ENCODE data around the gene DUSP18.
A peak's percentile ranks its signal among the peaks of the same experiment; 100 is the strongest.
"Not testable (repeated sequence)": the region's sequence is repeated elsewhere in the genome, so short reads cannot be mapped to it uniquely, and the experiment has no call there.

The DUSP18 gene

DNA sequence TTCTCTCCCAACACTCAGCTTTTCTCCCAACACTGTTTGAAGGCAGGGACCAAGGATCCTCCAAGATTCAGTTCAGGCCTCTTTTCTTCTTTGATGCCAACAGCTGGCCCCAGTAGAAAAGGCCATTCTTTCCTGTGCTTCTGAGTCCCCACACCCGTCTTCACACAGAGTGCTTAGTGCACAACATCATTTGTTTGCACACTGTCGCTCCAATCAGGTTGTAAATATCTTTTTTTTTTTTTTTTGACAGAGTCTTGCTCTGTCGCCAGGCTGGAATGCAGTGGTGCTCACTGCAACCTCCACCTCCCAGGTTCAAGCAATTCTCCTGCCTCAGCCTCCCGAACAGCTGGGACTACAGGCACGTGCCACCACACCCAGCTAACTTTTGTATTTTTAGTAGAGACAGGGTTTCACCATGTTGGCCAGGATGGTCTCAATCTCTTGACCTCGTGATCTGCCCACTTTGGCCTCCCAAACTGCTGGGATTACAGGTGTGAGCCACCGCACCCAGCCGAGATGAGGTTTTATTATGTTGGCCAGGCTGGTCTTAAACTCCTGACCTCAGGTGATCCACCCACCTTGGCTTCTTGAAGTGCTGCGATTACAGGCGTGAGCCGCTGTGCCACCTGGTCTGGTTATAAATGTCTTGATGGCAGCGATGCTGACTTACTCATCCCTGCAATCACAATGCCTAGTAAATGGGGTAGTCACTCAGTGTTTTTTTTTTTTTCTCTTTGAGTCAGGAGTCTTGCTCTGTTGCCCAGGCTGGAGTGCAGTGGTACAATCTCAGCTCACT, 12.4 kb upstream of the DUSP18 start:
- DNase-seq (ENCODE audit: low read depth, low spot score) = not testable (repeated sequence)

DNA sequence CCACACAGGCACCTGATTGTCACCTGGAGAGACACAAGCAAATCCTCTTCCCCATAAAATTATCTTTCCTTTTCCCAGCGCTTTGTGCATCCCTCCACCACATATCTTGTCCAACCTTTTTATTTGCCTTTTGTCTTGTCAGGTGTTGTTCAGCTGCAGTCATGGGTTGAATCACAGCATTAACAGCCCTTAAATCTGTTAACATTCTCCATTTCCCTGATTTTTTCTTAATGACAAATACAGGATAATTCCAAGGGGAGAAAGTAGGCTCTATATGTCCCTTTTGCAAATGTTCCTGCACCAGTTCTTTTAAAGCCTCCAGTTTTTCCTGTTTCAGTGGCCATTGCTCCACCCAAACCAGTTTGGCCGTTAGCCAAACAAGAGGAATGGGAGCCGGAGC, 8.9 kb upstream of the DUSP18 start:
- not testable (repeated sequence) for DNase-seq (ENCODE audit: low read depth, low spot score)

DNA sequence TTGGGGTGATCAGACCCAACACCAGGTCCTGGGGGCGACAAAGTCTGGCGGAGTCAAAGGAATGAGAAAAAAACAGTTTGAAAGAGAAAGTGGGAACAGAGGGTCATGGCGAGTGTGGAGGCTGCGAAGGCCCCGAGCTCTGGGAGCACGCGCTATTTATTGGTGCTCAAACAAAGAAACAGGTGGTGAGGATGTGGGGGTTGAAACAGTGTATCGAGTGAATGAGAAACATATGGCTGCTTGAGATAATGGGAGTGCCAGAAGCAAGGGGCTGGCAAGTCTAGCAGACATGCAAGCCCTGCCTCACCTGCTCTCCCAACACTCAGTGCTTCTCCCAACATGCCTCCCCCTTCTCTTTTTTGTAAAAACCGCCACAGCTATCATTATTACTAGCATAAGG, 7.8 kb upstream of the DUSP18 start:
- no peak for DNase-seq (ENCODE audit: low read depth, low spot score)

DNA sequence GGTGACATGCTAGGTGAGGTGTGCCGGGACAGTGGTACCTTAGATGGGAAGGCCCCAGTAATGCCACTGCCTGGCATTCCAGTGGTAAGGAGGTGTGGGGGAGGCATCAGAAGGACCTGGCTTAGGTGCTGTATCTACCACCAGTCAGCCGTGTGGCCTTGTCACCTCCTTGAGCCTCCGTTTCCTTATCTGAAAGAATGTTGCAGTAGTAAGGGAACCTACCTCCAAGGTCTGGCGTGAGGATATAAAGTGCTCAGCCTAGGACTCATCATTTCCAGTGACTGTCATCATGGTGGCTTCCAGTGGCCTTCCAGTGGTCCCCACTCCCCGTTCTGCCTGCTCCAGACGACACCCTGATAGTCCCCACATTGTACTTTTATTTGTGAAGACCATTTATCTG, 6.8 kb upstream of the DUSP18 start:
- DNase-seq (ENCODE audit: low read depth, low spot score) = no peak

DNA sequence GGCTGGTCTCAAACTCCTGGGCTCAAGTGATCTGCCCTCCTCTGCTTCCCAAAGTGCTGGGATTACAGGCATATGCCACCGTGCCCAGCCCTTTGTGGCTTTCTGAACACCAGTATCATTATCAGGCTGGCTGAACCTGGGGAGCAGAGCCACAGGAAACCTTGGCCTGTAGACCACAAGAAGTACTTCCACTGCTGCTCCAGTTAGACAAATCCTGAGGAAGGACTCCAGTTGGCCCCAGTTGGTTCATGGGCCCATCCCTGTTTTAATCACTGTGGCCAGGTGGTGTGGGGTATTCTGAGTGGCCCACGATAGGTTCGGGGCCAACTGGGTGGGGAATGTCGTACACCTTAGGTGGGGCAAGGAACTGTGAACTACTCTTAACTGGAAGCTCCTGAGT, 5.5 kb upstream of the DUSP18 start:
- DNase-seq (ENCODE audit: low read depth, low spot score) = no peak

DNA sequence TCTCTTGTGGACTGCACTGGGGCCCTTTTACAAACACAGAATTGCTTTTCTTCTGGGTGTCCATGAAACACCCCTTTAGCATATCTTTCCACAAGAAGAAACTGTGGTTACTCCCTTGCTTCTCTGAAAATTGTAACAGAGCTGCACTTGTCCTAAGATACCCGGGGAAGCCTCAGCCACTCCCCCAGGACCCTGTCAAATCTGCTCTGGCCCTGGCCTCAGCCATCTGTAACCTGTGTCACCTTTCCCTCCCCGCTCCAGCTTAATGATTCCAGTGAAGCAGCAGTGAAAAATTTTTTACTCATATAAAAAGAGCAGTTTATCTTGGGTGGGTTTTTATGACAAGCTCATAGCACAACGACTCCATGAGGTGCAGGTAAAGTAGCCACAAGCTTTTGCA, 3.4 kb upstream of the DUSP18 start:
- DNase-seq (ENCODE audit: low read depth, low spot score) = no peak

DNA sequence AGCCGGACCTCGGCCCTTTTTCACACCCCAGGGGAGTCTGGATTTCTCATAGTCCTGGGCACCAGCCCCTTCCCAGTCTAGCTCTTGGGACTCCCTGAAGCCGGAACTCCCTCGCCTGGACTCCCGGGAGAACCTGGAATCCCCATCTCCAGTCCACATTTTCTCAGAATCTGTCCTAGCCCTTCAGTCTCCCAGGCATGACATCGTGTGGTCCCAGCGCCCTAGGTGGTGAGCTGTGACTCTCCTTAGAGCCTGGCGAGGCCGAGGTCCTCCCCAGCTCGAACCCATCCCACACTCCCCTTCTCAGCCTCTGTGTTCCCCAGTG, 673 bp upstream of the DUSP18 start:
- no peak for DNase-seq (ENCODE audit: low read depth, low spot score)

DNA sequence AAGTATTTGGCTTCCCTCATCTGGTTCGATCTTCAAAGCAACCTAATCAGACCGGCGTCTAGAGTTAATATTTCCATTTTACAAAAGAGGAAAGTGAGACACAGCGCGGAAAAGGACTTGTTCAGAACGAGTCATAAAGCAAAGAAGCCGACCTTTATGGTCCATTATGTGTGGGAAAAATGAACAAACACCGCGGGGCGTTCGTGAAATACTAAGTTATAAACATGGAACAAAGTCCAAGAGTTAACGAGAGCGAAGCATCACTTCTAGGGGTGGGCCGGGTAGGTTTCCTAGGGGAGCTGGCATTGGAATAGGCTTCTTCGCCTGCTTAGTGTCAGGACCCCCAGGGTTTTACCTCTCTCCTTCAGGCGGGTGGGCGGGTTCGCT, 575 bp downstream of the DUSP18 start:
- no peak for DNase-seq (ENCODE audit: low read depth, low spot score)

DNA sequence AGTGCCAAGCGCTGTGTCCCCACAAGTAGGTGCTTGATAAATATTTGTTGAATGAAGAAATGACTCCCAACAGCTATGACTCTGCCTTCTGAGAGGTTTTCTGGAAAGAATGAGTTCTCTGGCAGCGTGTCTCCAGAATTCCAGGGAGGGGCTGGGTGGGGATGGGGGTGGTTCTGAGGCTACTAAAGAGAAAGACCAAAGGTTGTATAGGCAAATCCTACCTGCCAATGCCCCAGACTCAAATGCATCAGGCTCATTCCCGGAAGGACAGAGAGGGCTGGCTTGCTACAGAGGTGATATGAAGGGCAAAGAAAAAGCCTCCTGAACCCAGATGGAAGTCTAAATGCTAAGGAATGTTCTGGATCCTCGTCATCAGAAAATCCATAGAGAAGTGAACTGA, 1.9 kb downstream of the DUSP18 start:
- DNase-seq (ENCODE audit: low read depth, low spot score) = no peak

DNA sequence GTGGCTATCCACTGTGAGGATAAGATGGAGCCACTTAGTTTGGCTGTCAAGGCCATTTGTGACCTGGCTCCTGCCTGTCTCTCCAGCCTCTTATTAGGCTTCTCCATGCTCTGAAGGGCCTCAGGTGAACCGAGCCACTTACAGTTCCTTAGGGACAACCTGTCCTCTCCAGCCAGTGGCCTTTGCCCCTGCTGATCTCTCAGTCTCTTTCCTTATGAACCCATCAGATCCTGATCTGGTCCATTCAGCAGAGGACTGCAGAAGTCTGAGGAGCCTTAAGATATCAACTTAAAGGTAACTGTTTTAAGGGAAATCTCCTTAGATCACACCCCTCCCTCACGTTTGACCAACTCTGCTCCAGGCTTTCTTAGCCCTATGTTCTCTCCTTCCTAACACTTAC, 2.4 kb downstream of the DUSP18 start:
- DNase-seq (ENCODE audit: low read depth, low spot score) = no peak

DNA sequence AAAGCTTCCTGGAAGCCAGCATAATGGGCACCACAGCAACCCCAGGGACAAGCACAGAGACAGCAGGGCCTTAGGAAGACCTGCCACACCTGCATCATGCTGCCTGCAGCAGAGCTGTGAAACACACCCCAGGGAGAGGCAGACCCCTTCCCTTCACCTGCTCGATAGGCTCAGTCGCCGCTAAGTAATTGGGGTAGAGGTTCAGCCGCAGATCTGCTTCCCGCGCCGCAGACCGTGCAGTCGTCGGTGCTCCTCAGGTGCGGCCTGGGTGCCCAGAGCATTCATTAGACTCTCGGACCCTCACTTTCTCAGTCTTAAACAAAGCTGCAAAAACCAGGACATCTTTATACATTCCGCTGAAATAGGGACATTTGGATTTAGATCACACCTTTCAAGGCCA, 2.9 kb downstream of the DUSP18 start:
- no peak for DNase-seq (ENCODE audit: low read depth, low spot score)

DNA sequence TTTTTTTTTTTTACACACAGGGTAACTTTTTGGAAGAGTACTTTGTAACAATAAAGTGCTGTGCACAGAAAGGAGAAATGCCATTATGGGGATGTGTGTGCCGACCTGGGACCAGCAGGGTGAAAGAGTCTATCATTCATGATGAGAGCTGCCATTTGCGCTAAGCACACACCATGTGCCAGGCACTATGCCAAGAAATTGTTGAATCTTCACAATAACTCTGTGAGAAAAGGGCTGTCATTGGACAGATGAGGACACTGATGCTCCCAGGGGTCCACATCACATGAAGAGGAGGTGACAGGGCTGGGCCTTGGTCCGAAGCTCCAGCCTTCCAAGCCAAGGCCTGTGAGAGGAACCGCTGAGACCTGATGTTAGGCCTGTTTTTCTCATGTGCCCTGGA, 5.6 kb downstream of the DUSP18 start:
- no peak for DNase-seq (ENCODE audit: low read depth, low spot score)

DNA sequence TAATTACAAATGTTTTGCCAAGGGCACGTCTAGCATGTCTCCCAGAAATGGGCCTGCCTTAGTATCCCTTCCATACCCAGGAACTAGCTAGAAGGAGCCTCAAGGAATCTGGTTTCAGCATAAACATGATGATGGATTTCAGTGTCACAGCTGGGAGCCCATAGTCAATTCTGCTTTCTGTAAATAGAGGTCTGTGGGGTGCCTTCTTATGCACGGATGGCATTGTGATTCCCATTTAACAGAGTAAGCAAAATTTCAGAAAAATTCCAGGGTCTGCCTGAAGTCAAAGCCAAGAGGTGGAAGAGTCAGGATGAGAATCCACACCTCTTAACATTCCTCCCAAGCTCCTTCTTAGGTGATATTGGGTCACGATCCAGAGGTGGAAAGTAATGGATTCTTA, 12.1 kb downstream of the DUSP18 start:
- peak; percentile 65 for DNase-seq (ENCODE audit: low read depth, low spot score)

DNA sequence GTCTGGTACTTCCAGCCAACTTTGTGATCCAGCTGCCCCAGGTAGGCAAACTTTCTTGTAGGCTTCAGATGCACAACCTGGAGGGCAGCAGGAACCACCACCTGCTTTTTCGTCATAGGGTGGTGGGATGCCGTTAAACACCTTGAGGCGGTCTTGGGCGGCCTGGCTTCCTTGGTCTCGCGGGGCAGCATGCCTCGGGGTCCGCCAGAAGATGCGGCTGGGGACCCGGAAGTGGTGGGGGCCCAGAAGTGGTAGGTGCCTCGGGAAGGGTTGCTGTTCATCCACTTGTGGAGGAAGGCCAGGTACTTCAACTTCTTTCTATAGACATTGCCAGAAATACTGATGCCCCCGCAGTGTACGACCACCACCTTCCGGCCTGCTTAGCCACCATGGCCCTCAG, 13.3 kb downstream of the DUSP18 start:
- no peak for DNase-seq (ENCODE audit: low read depth, low spot score)

DNA sequence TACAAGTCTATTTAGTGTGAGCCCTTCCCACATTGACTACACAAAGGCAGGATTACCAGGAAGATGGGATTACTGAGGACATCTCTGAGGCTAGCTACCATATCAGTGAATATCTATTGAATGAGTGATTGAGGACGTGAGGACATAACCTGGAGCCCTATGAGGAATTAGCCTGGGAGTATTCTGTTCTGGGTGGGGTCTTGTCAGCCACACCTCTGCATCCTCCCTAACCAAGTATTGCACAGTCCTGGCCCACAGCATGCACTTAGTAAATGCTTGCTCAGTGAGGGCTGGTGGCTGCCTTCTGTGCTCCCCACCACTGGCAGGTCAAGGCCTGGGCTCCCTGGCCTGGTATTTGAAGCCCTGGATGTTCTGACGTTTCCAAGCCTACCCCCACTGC, 14.8 kb downstream of the DUSP18 start:
- DNase-seq (ENCODE audit: low read depth, low spot score) = no peak

DNA sequence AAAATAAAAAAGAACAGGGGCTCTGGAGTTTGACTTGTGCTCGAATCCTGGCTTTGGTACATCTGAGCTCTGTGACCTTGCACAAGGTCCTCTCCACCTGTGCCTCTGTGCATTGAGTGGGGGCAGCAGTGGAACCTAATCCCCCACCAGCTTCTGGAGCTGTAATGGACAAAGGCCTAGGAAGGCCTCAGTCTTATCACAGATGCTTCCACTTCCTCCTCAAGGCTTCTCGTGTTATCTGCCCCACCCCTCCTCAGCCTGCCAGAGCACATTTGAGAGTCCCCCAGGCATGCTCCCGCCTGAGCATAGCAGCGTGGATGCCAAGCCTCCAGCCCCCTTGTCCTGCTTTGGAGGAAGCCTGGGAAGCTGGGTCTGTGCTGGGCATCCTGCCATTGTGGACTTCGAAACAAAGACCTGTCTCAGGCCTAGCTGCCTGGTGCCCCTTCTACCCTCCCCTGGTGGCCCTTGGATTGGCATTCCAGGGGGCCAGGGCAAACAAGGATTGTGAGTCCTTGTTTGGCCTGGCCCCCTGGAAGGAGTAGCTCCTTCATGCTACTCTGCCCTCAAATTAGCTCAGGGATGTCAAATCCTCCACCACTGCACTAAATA, 17.1 kb downstream of the DUSP18 start:
- no peak for DNase-seq (ENCODE audit: low read depth, low spot score)

DNA sequence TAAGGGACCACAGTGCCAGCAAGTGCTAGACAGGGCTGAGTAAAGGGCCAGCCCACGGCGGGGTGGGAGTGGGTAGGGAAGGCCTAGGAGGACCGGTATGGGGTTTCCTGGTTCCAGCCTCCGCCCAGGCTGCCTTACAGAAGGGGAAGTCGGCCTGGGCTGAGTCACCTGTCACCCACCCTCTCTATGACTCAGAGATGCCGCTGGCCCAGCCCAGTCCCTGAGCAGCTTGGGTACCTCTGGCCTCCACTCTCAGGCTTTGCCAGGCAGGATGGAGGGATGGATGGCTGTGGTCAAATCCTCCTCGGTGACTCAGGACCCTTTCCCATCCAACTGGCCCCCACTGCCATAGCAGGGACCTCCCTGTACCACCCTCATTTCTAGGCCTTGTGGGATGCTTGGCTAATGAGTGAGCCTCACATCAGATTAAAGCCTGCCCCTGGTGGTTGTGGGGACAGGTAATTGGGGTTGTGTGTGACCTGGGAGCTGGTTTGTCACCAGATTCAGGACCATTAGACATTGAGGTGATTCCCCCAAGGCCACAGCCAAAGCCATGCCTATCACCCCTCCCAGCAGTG, 18.2 kb downstream of the DUSP18 start:
- no peak for DNase-seq (ENCODE audit: low read depth, low spot score)

DNA sequence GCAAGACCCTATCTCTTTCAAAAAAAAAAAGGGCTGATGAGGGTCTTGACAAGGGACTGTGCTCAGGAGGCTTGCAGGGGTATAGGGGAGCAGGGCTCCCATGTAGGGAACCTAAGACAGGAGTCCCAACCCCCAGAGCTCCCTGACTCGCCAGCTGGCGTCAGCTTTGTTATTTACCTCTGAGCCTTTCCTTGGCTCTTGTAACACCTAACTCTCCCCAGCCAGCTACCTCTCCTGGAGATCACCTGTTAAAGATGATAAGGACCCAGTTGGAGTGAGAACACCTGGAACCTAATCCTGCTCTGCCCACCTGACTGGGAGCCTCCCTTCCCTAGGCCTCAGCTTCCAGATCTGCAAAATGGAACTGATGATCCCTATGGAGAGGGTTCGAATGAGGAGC, 18.9 kb downstream of the DUSP18 start:
- no peak for DNase-seq (ENCODE audit: low read depth, low spot score)

DNA sequence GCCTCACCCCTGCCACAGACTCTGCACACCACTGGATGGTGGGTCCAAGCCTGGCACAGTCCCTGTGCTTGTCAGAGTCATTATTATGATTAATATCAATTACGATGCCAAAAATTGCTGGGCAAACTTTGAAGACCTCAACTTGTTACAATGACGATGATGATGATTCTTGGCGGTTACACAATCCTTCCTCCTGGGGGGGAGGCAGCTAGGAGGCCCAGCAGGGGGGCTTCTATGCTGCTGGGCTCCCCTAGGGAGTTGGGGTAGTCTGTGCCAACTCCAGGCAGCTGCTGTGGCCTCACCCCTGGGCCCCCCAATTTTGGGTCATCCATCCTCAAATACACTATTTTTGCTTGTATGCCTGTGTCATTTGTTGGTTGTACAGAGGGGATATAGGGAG, 20.1 kb downstream of the DUSP18 start:
- DNase-seq (ENCODE audit: low read depth, low spot score) = no peak

DNA sequence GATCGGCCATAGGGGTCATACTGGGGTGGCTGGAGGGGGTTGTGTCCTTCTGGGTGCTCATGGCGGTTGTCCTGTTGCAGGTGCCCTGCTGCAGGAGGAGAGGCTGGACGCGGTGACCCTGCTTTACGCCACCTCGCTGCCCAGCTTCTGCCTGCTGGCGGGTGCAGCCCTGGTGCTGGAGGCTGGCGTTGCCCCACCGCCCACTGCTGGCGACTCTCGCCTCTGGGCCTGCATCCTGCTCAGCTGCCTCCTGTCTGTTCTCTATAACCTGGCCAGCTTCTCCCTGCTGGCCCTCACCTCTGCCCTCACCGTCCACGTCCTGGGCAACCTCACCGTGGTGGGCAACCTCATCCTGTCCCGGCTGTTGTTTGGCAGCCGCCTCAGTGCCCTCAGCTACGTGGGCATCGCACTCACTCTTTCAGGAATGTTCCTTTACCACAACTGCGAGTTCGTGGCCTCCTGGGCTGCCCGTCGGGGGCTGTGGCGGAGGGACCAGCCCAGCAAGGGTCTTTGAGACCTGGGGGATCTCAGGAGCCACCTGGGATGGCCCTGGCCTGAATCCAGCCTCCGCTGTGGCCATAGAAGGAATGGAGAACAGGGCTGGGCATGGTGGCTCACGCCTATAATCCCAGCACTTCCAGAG, 21.0 kb downstream of the DUSP18 start:
- no peak for DNase-seq (ENCODE audit: low read depth, low spot score)

DNA sequence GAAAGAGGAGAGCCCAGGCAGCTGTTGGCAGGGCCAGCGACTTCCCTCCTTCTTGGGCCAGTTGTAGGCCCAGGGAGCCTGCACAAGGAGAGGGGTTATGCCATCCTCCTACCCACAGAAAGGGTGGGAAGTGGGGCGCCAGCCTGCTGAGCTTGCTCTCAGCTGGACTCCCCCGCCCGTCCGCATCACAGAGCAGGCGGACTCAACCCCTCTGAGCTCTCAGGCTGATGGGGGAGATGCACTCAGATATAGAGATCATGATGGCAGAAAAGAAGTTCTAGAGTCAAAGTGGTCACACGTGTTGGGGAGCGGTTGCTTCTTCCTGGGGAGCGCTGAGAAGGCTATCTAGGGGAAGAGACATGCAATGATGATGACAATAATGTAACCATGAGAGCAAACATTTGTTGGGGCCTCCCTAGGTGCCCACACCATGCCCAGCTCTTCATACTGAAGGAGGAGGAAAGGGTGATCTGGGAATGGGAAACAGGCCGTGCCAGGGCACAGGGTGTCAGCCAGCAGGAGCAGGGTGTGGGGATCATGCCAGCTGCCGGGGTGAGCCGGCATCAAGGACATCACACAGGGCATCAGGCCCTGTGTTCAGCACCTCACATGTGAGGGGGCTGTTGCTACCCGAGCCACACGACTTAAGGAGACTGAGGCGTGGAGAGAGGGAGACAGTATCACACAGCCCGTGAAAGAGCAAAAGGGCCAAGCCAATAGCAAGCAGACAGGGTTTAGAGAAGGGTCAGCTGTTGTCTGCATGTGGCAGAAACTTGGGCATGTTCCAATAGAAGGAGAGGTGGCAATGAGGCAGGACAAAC, 24.4 kb downstream of the DUSP18 start:
- DNase-seq (ENCODE audit: low read depth, low spot score) = no peak

DNA sequence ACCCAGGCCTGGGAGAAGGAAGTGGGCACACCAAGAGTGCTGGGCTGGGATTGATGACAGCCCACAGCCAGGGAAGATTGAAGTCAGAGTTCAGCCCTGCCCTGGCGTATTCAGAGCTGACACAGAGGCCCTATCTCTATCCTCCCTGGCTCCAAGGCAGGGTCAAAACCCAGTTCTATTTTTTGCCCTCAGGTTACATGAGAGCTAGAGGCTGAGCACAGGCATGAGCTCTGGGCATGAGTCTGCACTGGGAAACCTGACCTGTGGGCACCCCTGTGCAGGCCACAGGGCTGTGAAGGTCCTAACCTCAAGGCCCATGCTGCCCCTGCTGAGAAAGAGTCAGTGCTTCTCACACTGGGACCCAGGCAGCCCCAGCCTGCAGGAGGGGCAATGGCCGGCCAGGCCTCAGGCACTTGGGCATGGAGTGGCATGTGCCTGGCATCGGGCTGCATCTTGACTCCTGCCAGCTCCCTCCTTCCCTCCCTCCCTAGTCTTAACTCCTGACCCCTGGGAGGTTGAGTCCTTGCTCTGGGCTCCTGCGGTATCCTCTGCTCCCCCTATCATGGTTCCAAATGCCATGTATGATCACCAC, 26.7 kb downstream of the DUSP18 start:
- DNase-seq (ENCODE audit: low read depth, low spot score) = no peak

Measured in iPS DF 19.7 (cell line).